GM18520 (cell line): ENCODE measurements around the gene NME1.

ENCODE experiments used
- ATAC-seq: cut with Tn5 transposase; IDR thresholded peaks from one replicate; pipeline ENCODE4 v1.9.1; 2021; ENCODE audit not compliant: unreplicated experiment

The NME1 gene

GRCh38 chr17:51188271-51188833 is 35.0 kb downstream of the NME1 start:
- ATAC-seq: no peak

GRCh38 chr17:51189162-51189561 is 35.8 kb downstream of the NME1 start:
- no peak for ATAC-seq

DNA sequence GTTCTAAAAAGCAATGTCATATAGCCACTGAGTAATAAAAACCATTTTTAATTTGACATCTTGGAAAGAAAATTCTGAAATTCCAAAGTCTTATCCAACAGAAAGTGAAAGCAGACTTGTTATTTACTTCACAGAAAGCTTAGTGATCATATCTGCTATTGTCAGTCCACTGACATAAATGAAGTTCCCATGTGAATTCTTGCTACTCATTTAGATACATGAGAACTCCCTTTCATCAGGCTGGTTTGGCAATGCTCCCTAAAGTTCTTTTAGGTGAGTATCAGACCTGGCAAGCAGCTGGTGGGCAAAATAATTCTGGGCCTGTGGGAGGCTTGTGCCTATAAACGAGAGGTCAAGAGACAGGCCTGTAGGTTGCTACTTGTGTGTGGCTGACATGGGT is 36.3 kb downstream of the NME1 start:
- no peak for ATAC-seq

DNA sequence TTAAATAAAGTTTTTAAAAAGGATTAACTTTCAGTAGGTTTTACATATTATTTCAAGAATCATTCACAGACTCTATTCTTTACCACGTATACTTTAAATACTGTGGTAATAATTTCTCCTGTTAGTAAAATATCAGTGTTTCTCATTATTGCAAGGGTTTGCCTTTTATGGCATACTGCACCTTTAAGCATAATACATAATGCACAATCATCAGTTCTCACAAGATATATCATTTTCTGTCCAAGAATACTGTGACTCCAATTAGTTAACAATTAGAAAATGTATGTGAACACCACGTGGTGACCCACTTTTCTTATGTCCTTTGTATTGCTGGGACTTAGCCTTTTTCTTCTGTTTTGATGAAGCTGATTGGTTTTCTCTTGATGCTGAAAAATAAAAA is 38.5 kb downstream of the NME1 start:
- ATAC-seq: no peak

DNA sequence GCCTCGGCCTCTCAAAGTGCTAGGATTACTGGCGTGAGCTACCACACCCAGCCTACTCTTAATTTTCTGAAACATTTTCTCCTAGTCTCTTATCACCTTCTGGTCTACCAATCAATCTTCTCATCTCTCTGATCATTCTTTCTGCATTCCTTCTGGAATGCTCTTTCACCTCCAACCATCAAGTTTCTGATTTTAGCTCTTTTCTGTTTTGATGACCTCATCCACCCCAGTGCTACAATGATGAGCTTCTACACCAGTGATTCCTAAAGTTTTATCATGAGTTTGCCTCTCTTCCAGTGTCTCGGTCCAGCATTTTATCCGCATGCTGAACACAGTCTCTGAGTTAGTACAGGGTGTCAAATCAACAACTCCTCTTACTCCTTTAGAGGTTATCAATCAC is 44.4 kb downstream of the NME1 start:
- no peak for ATAC-seq

- no peak for ATAC-seq
These were observed 46.9 kb downstream of the NME1 start for GRCh38 chr17:51200295-51200694.

- no peak for ATAC-seq
These were observed 47.5 kb downstream of the NME1 start for GRCh38 chr17:51200846-51201245.

- no peak for ATAC-seq
These were observed 50.5 kb downstream of the NME1 start for GRCh38 chr17:51203838-51204237.
